HG02571 (cell line): ENCODE measurements around the gene IRF9.
"Not testable (repeated sequence)": the region's sequence is repeated elsewhere in the genome, so short reads cannot be mapped to it uniquely, and the experiment has no call there.

ENCODE experiments used
- ATAC-seq: cut with Tn5 transposase; IDR thresholded peaks from one replicate; pipeline ENCODE4 v1.9.1; 2021; ENCODE audit warnings: mild to moderate bottlenecking, moderate library complexity; ENCODE audit not compliant: unreplicated experiment

The IRF9 gene

GRCh38 chr14:24190416-24190815 is 29.4 kb downstream of the IRF9 start:
- ATAC-seq: no peak

GRCh38 chr14:24192933-24193332 is 31.9 kb downstream of the IRF9 start:
- no peak for ATAC-seq

- ATAC-seq: no peak
Measured at GRCh38 chr14:24194186-24194872, 33.3 kb downstream of the IRF9 start.

GRCh38 chr14:24194873-24195185 is 33.8 kb downstream of the IRF9 start:
- no peak for ATAC-seq

- ATAC-seq: peak; percentile 74
Measured at GRCh38 chr14:24195186-24196070, 34.4 kb downstream of the IRF9 start, which contains the start of gene TM9SF1. Gene TM9SF1 (minus strand): TSS chr14:24195441. CDS start chr14:24195019, 422 bp downstream.

- ATAC-seq: peak; percentile 24
Measured at GRCh38 chr14:24196071-24197055, 35.3 kb downstream of the IRF9 start.

- no peak for ATAC-seq
Measured at GRCh38 chr14:24197056-24197450, 36.0 kb downstream of the IRF9 start.

GRCh38 chr14:24198814-24199524 is 37.9 kb downstream of the IRF9 start:
- ATAC-seq: no peak

- ATAC-seq: not testable (repeated sequence)
Measured at GRCh38 chr14:24202538-24202937, 41.5 kb downstream of the IRF9 start.

GRCh38 chr14:24203249-24203886 is 42.3 kb downstream of the IRF9 start:
- not testable (repeated sequence) for ATAC-seq

GRCh38 chr14:24204163-24205146 is 43.4 kb downstream of the IRF9 start:
- ATAC-seq: no peak

- ATAC-seq: no peak
Measured at GRCh38 chr14:24206260-24207103, 45.4 kb downstream of the IRF9 start.

- no peak for ATAC-seq
Measured at GRCh38 chr14:24207104-24207551, 46.1 kb downstream of the IRF9 start.

- ATAC-seq: no peak
Measured at GRCh38 chr14:24207625-24208024, 46.6 kb downstream of the IRF9 start.

- ATAC-seq: no peak
Measured at GRCh38 chr14:24211311-24211710, 50.2 kb downstream of the IRF9 start.

GRCh38 chr14:24212924-24213865 is 52.1 kb downstream of the IRF9 start, which contains the start of gene CHMP4A:
Gene CHMP4A (minus strand): TSS chr14:24213488. CDS start chr14:24213439, 49 bp downstream.
- peak; percentile 75 for ATAC-seq
